SK-N-SH treated with all-trans-retinoic acid at 6 μM for 48 hours (cell line): Measurements from ENCODE around the gene COG6.

Experiments used
- ATAC-seq: fragments of 200-7000 bp; cut with Tn5 transposase; 3 replicates; pipeline ENCODE4 v1.9.1; 2020; ENCODE audit warnings: mild to moderate bottlenecking, moderate library complexity
- ARNTL ChIP-seq: fragments of 450-650 bp; formaldehyde crosslinking; IDR thresholded peaks from 2 replicates; pipeline ENCODE4 v1.5.0; 2020; ENCODE audit warnings: low read depth, mild to moderate bottlenecking, moderate library complexity, borderline replicate concordance
- CREB5 ChIP-seq: fragments of 250-450 bp; sonication (Bioruptor Pico); IDR thresholded peaks from 2 replicates; pipeline ENCODE4 v1.5.1; 2020; ENCODE audit warnings: low read depth, mild to moderate bottlenecking, moderate library complexity
- CSRNP3 ChIP-seq: fragments of 250-450 bp; sonication (Bioruptor Pico); IDR thresholded peaks from 2 replicates; pipeline ENCODE4 v1.5.1; 2021; ENCODE audit warnings: mild to moderate bottlenecking, moderate library complexity
- GLIS3 ChIP-seq: fragments of 250-450 bp; sonication (Bioruptor Pico); IDR thresholded peaks from 2 replicates; pipeline ENCODE4 v1.5.0; 2020; ENCODE audit warnings: mild to moderate bottlenecking, moderate library complexity
- ISL1 ChIP-seq: fragments of 250-450 bp; sonication (Bioruptor Pico); IDR thresholded peaks from 2 replicates; pipeline ENCODE4 v2.1.2; 2022; ENCODE audit warnings: mild to moderate bottlenecking, moderate library complexity
- OSR1 ChIP-seq: fragments of 250-450 bp; sonication (Bioruptor Pico); IDR thresholded peaks from 2 replicates; pipeline ENCODE4 v1.8.0; 2022; ENCODE audit warnings: moderate library complexity, mild to moderate bottlenecking, inconsistent platforms
- PATZ1 ChIP-seq: fragments of 250-450 bp; sonication (Bioruptor Pico); IDR thresholded peaks from 2 replicates; pipeline ENCODE4 v1.8.0; 2020; ENCODE audit warnings: mild to moderate bottlenecking, moderate library complexity, borderline replicate concordance
- POU6F1 ChIP-seq: fragments of 250-450 bp; sonication (Bioruptor Pico); IDR thresholded peaks from 2 replicates; pipeline ENCODE4 v1.8.0; 2021; ENCODE audit warnings: low read depth, mild to moderate bottlenecking, moderate library complexity, borderline replicate concordance
- PPARA ChIP-seq: fragments of 250-450 bp; sonication (Bioruptor Pico); IDR thresholded peaks from 2 replicates; pipeline ENCODE4 v1.5.0; 2020; ENCODE audit warnings: mild to moderate bottlenecking, borderline replicate concordance
- RARB ChIP-seq: fragments of 250-450 bp; sonication (Bioruptor Pico); IDR thresholded peaks from 2 replicates; pipeline ENCODE4 v1.8.0; 2021; ENCODE audit warnings: mild to moderate bottlenecking, moderate library complexity
- SNAI2 ChIP-seq: fragments of 250-450 bp; sonication (Bioruptor Pico); IDR thresholded peaks from 2 replicates; pipeline ENCODE4 v1.5.0; 2020; ENCODE audit warnings: mild to moderate bottlenecking, moderate library complexity
- TCF4 ChIP-seq: fragments of 250-450 bp; sonication (Bioruptor Pico); IDR thresholded peaks from 2 replicates; pipeline ENCODE4 v1.8.0; 2021; ENCODE audit warnings: mild to moderate bottlenecking, moderate library complexity, borderline replicate concordance
- TOX ChIP-seq: fragments of 250-450 bp; sonication (Bioruptor Pico); IDR thresholded peaks from 2 replicates; pipeline ENCODE4 v1.8.0; 2021; ENCODE audit warnings: mild to moderate bottlenecking, moderate library complexity, borderline replicate concordance
- ZC3H10 ChIP-seq: fragments of 250-450 bp; sonication (Bioruptor Pico); IDR thresholded peaks from 2 replicates; pipeline ENCODE4 v1.5.1; 2021; ENCODE audit warnings: mild to moderate bottlenecking, moderate library complexity
- ZFP3 ChIP-seq: fragments of 250-450 bp; sonication (Bioruptor Pico); IDR thresholded peaks from 2 replicates; pipeline ENCODE4 v1.5.0; 2020; ENCODE audit warnings: mild to moderate bottlenecking, moderate library complexity
- ZFP30 ChIP-seq: fragments of 450-650 bp; formaldehyde crosslinking; IDR thresholded peaks from 2 replicates; pipeline ENCODE4 v1.5.0; 2022; ENCODE audit warnings: mild to moderate bottlenecking, moderate library complexity
- ZNF565 ChIP-seq: fragments of 450-650 bp; formaldehyde crosslinking; conservative IDR thresholded peaks from 2 replicates; pipeline ENCODE4 v1.5.0; 2020; ENCODE audit warnings: low read depth, mild to moderate bottlenecking, moderate library complexity
- ZNF8 ChIP-seq: fragments of 450-650 bp; formaldehyde crosslinking; IDR thresholded peaks from 2 replicates; pipeline ENCODE4 v1.5.0; 2020; ENCODE audit warnings: mild to moderate bottlenecking, moderate library complexity
- TF ChIP-seq, protein P1 (sequence below): fragments of 250-450 bp; sonication (Bioruptor Pico); IDR thresholded peaks from 2 replicates; pipeline ENCODE4 v1.5.0; 2020; ENCODE audit warnings: mild to moderate bottlenecking, moderate library complexity

COG6 gene

GRCh38 chr13:39751805-39752204 is 96.3 kb downstream of the COG6 start:
- TF ChIP-seq PATZ1 (no peak), ZNF565 (no peak), ISL1 (CRISPR knock-in tag) (no peak), CSRNP3 (no peak), CREB5 (CRISPR knock-in tag) (no peak), TOX (CRISPR knock-in tag) (no peak), SNAI2 (no peak), ZFP30 (CRISPR knock-in tag) (no peak), ARNTL (CRISPR knock-in tag) (no peak), ZFP3 (CRISPR knock-in tag) (no peak), TCF4 (no peak), OSR1 (CRISPR knock-in tag) (no peak), PPARA (CRISPR knock-in tag) (no peak), GLIS3 (CRISPR knock-in tag) (no peak), POU6F1 (CRISPR knock-in tag) (no peak), ZC3H10 (CRISPR knock-in tag) (no peak), RARB (CRISPR knock-in tag) (no peak), ZNF8 (no peak)
- TF ChIP-seq, protein P1, sequence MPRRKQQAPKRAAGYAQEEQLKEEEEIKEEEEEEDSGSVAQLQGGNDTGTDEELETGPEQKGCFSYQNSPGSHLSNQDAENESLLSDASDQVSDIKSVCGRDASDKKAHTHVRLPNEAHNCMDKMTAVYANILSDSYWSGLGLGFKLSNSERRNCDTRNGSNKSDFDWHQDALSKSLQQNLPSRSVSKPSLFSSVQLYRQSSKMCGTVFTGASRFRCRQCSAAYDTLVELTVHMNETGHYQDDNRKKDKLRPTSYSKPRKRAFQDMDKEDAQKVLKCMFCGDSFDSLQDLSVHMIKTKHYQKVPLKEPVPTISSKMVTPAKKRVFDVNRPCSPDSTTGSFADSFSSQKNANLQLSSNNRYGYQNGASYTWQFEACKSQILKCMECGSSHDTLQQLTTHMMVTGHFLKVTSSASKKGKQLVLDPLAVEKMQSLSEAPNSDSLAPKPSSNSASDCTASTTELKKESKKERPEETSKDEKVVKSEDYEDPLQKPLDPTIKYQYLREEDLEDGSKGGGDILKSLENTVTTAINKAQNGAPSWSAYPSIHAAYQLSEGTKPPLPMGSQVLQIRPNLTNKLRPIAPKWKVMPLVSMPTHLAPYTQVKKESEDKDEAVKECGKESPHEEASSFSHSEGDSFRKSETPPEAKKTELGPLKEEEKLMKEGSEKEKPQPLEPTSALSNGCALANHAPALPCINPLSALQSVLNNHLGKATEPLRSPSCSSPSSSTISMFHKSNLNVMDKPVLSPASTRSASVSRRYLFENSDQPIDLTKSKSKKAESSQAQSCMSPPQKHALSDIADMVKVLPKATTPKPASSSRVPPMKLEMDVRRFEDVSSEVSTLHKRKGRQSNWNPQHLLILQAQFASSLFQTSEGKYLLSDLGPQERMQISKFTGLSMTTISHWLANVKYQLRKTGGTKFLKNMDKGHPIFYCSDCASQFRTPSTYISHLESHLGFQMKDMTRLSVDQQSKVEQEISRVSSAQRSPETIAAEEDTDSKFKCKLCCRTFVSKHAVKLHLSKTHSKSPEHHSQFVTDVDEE (CRISPR knock-in tag): no peak
- no peak for ATAC-seq

GRCh38 chr13:39760521-39760920 is 105.1 kb downstream of the COG6 start:
- ATAC-seq: no peak
- no peak for TF ChIP-seq CREB5 (CRISPR knock-in tag)
- TF ChIP-seq POU6F1 (CRISPR knock-in tag): no peak
- TF ChIP-seq, all 23 proteins: peak for 0
